HepG2 (cell line): ENCODE results near the gene SNN. TPM values are rescaled to one million over a fixed set of nuclear protein-coding genes. Genes with fewer than 3 reads are reported as not detected.
A peak's percentile ranks its signal among the peaks of the same experiment; 100 is the strongest.

Experiments used
- AGO2 ChIP-seq: fragments of 200-400 bp; formaldehyde crosslinking; optimal IDR thresholded peaks from 2 replicates; pipeline ENCODE3; 2017; ENCODE audit warnings: mild to moderate bottlenecking, low read depth, low read length, moderate library complexity
- CCAR2 ChIP-seq: fragments of 200-400 bp; formaldehyde crosslinking; optimal IDR thresholded peaks from 2 replicates; pipeline ENCODE3; 2018; ENCODE audit warnings: low read depth, mild to moderate bottlenecking, low read length, moderate library complexity
- HDAC2 ChIP-seq: sonication (generic); formaldehyde crosslinking; IDR thresholded peaks from 2 replicates; pipeline ENCODE4 v1.4.0; 2020; ENCODE audit warnings: missing genetic modification reagents
- HES4 ChIP-seq: sonication (generic); formaldehyde crosslinking; IDR thresholded peaks from 2 replicates; pipeline ENCODE4 v1.9.0; 2021; ENCODE audit warnings: mild to moderate bottlenecking, missing genetic modification reagents, borderline replicate concordance
- HNF4A ChIP-seq: sonication (generic); formaldehyde crosslinking; IDR thresholded peaks from 2 replicates; pipeline ENCODE4 v1.4.0; 2020; ENCODE audit warnings: missing genetic modification reagents
- HNRNPK ChIP-seq: fragments of 200-400 bp; formaldehyde crosslinking; IDR thresholded peaks from 2 replicates; pipeline ENCODE4 v1.6.1; 2018; ENCODE audit warnings: low read length, low read depth, moderate library complexity, mild to moderate bottlenecking; ENCODE audit not compliant: poor library complexity, severe bottlenecking
- IKZF4 ChIP-seq: sonication (generic); formaldehyde crosslinking; IDR thresholded peaks from 2 replicates; pipeline ENCODE4 v1.5.1; 2020; ENCODE audit warnings: borderline replicate concordance, mild to moderate bottlenecking, low read depth, missing genetic modification reagents; ENCODE audit errors: not compliant biosample characterization
- KMT2B ChIP-seq: IDR thresholded peaks from 2 replicates; pipeline ENCODE4 v1.6.1; 2016; ENCODE audit warnings: missing genetic modification reagents, missing compliant biosample characterization
- MAFK ChIP-seq, 2 experiments: IDR thresholded peaks in 1 of 2; conservative IDR thresholded peaks in 1 of 2; 2 replicates each; pipeline ENCODE4 v1.6.1; 2011; ENCODE audit warnings: improper control_type of control experiment in 2 of 2, low read length in 2 of 2
- NAIF1 ChIP-seq: sonication (generic); formaldehyde crosslinking; IDR thresholded peaks from 2 replicates; pipeline ENCODE4 v1.5.0; 2020; ENCODE audit warnings: mild to moderate bottlenecking, missing genetic modification reagents, borderline replicate concordance
- PAF1 ChIP-seq: IDR thresholded peaks from 2 replicates; pipeline ENCODE4 v1.6.1; 2016; ENCODE audit warnings: missing genetic modification reagents, missing compliant biosample characterization
- PTBP1 ChIP-seq: fragments of 200-400 bp; formaldehyde crosslinking; IDR thresholded peaks from 2 replicates; pipeline ENCODE4 v1.6.1; 2018; ENCODE audit warnings: low read length, low read depth; ENCODE audit not compliant: poor library complexity, severe bottlenecking
- REXO4 ChIP-seq: sonication (generic); formaldehyde crosslinking; IDR thresholded peaks from 2 replicates; pipeline ENCODE4 v1.8.0; 2022; ENCODE audit warnings: missing genetic modification reagents, mild to moderate bottlenecking, borderline replicate concordance
- SMAD3 ChIP-seq: sonication (generic); formaldehyde crosslinking; IDR thresholded peaks from 2 replicates; pipeline ENCODE4 v1.4.0; 2020; ENCODE audit warnings: missing genetic modification reagents
- SRSF4 ChIP-seq: fragments of 200-400 bp; formaldehyde crosslinking; IDR thresholded peaks from one replicate; pipeline ENCODE4 v1.6.1; 2018; ENCODE audit warnings: mild to moderate bottlenecking, low read depth, low read length, moderate library complexity; ENCODE audit not compliant: poor library complexity, severe bottlenecking
- TAF1 ChIP-seq: sonication (generic); formaldehyde crosslinking; IDR thresholded peaks from 2 replicates; pipeline ENCODE4 v1.4.0; 2020; ENCODE audit warnings: missing genetic modification reagents
- THYN1 ChIP-seq: sonication (generic); formaldehyde crosslinking; IDR thresholded peaks from 2 replicates; pipeline ENCODE4 v1.8.1; 2023; ENCODE audit warnings: low read depth, mild to moderate bottlenecking, moderate library complexity, missing genetic modification reagents, borderline replicate concordance
- ZBTB7B ChIP-seq: sonication (generic); formaldehyde crosslinking; IDR thresholded peaks from 2 replicates; pipeline ENCODE4 v1.4.0; 2020; ENCODE audit warnings: missing genetic modification reagents
- ZNF430 ChIP-seq: sonication (generic); formaldehyde crosslinking; IDR thresholded peaks from 2 replicates; pipeline ENCODE4 v1.9.0; 2021; ENCODE audit warnings: mild to moderate bottlenecking, missing genetic modification reagents
- ZNF552 ChIP-seq: sonication (generic); formaldehyde crosslinking; IDR thresholded peaks from 2 replicates; pipeline ENCODE4 v1.9.0; 2022; ENCODE audit warnings: missing genetic modification reagents, mild to moderate bottlenecking, borderline replicate concordance
- ZNF564 ChIP-seq: sonication (generic); formaldehyde crosslinking; IDR thresholded peaks from 2 replicates; pipeline ENCODE4 v1.8.1; 2023; ENCODE audit warnings: mild to moderate bottlenecking, missing genetic modification reagents
- ZNF569 ChIP-seq: sonication (generic); formaldehyde crosslinking; IDR thresholded peaks from 2 replicates; pipeline ENCODE4 v1.5.0; 2020; ENCODE audit warnings: mild to moderate bottlenecking, missing genetic modification reagents, moderate library complexity, borderline replicate concordance
- polyA plus RNA-seq, 8 experiments: library from polyadenylated mRNA; depleted of rRNA in 3 of 8; stranded (reverse) in 7 of 8; unstranded in 1 of 8; fragments of >200 nt; fragmentation: Illumina TruSeq in 4 of 8; extraction: Trizol in 4 of 8; gene quantifications; 2 replicates each; pipeline versions ENCODE4 v1.2.1 to v1.2.3, GENCODE V29; 2011 to 2016; ENCODE audit warnings: low read depth in 4 of 8, missing spikeins in 1 of 8, mixed read lengths in 1 of 8; ENCODE audit not compliant: insufficient read depth in 1 of 8
- total RNA-seq, 5 experiments: library from RNA; depleted of rRNA; stranded (reverse); fragments of >200 nt; fragmentation: Illumina TruSeq; extraction: Trizol; gene quantifications; 2 replicates each; pipeline ENCODE4 v1.2.3, GENCODE V29; 2016; ENCODE audit warnings: low read depth in 1 of 5
- TF ChIP-seq, protein P1 (sequence below): sonication (generic); formaldehyde crosslinking; conservative IDR thresholded peaks from 2 replicates; pipeline ENCODE4 v1.8.0; 2022; ENCODE audit warnings: low read depth, missing genetic modification reagents
- TF ChIP-seq, protein P2 (sequence below): sonication (generic); formaldehyde crosslinking; IDR thresholded peaks from 2 replicates; pipeline ENCODE4 v1.5.1; 2020; ENCODE audit warnings: mild to moderate bottlenecking, missing genetic modification reagents, borderline replicate concordance

Gene SNN
- total and polyA plus RNA-seq, 2 of the 13 experiments (the other 11 are each of a cell fraction or from before 2014, with no cell fraction given) = 5.2 to 8.4 TPM

DNA sequence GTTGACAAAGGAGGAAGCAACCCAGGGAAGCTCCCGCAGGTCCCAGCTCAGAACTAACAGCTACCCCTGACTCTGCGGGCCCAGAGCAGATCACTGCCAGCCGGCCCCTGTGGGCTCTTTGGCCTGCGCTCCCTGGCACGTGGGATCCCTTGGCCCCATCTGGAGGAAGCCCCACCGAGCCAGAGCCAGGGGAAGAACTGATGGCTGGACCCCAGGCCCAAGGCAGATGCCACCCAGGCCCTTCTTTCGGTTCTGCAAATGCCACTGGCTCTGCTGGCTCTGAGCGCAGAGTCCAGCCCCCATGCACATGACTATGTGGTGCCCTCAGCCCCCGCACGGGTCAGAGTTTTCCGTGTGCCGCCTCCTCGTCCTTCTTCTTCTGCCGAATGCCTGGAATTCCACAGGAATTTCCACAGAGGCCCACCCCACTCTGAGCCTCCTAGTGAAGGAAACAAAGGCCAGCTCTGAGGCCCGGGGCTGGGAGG is 35.8 kb upstream of the SNN start (continued):
- TF ChIP-seq KMT2B (CRISPR knock-in tag) (no peak), REXO4 (CRISPR knock-in tag) (no peak), ZNF552 (CRISPR knock-in tag) (no peak), IKZF4 (CRISPR knock-in tag) (no peak), PTBP1 (no peak), HES4 (CRISPR knock-in tag) (peak; percentile 35; the same call in 1 of the 2 replicates), HNF4A (CRISPR knock-in tag) (peak; percentile 80), ZNF430 (no peak), TAF1 (CRISPR knock-in tag) (no peak; the same call in 1 of the 2 replicates), ZBTB7B (no peak), PAF1 (CRISPR knock-in tag) (no peak), HNRNPK (no peak), ZNF569 (no peak), AGO2 (no peak), CCAR2 (no peak), SMAD3 (CRISPR knock-in tag) (no peak), NAIF1 (CRISPR knock-in tag) (no peak), THYN1 (CRISPR knock-in tag) (no peak), MAFK (conservative IDR thresholded peaks at IDR 0.05 in 1 of 2, IDR thresholded peaks at IDR 0.05 in 1 of 2; ENCODE audit: low read length in 2 of 2) (no peak), HDAC2 (peak; percentile 33; the same call in 1 of the 2 replicates), ZNF564 (CRISPR knock-in tag) (no peak), SRSF4 (no peak)
- TF ChIP-seq, protein P1, sequence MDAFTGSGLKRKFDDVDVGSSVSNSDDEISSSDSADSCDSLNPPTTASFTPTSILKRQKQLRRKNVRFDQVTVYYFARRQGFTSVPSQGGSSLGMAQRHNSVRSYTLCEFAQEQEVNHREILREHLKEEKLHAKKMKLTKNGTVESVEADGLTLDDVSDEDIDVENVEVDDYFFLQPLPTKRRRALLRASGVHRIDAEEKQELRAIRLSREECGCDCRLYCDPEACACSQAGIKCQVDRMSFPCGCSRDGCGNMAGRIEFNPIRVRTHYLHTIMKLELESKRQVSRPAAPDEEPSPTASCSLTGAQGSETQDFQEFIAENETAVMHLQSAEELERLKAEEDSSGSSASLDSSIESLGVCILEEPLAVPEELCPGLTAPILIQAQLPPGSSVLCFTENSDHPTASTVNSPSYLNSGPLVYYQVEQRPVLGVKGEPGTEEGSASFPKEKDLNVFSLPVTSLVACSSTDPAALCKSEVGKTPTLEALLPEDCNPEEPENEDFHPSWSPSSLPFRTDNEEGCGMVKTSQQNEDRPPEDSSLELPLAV = no peak
- TF ChIP-seq, protein P2, sequence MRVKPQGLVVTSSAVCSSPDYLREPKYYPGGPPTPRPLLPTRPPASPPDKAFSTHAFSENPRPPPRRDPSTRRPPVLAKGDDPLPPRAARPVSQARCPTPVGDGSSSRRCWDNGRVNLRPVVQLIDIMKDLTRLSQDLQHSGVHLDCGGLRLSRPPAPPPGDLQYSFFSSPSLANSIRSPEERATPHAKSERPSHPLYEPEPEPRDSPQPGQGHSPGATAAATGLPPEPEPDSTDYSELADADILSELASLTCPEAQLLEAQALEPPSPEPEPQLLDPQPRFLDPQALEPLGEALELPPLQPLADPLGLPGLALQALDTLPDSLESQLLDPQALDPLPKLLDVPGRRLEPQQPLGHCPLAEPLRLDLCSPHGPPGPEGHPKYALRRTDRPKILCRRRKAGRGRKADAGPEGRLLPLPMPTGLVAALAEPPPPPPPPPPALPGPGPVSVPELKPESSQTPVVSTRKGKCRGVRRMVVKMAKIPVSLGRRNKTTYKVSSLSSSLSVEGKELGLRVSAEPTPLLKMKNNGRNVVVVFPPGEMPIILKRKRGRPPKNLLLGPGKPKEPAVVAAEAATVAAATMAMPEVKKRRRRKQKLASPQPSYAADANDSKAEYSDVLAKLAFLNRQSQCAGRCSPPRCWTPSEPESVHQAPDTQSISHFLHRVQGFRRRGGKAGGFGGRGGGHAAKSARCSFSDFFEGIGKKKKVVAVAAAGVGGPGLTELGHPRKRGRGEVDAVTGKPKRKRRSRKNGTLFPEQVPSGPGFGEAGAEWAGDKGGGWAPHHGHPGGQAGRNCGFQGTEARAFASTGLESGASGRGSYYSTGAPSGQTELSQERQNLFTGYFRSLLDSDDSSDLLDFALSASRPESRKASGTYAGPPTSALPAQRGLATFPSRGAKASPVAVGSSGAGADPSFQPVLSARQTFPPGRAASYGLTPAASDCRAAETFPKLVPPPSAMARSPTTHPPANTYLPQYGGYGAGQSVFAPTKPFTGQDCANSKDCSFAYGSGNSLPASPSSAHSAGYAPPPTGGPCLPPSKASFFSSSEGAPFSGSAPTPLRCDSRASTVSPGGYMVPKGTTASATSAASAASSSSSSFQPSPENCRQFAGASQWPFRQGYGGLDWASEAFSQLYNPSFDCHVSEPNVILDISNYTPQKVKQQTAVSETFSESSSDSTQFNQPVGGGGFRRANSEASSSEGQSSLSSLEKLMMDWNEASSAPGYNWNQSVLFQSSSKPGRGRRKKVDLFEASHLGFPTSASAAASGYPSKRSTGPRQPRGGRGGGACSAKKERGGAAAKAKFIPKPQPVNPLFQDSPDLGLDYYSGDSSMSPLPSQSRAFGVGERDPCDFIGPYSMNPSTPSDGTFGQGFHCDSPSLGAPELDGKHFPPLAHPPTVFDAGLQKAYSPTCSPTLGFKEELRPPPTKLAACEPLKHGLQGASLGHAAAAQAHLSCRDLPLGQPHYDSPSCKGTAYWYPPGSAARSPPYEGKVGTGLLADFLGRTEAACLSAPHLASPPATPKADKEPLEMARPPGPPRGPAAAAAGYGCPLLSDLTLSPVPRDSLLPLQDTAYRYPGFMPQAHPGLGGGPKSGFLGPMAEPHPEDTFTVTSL = no peak
